SH-SY5Y (cell line): ENCODE data around the gene UBALD1.

Experiments used
- GATA2 ChIP-seq: IDR thresholded peaks from 2 replicates; pipeline ENCODE4 v1.6.1; 2011; ENCODE audit warnings: mild to moderate bottlenecking, low read depth, low read length
- GATA3 ChIP-seq: IDR thresholded peaks from 2 replicates; pipeline ENCODE4 v1.6.1; 2011; ENCODE audit warnings: low read depth, mild to moderate bottlenecking, low read length, moderate library complexity

DNA sequence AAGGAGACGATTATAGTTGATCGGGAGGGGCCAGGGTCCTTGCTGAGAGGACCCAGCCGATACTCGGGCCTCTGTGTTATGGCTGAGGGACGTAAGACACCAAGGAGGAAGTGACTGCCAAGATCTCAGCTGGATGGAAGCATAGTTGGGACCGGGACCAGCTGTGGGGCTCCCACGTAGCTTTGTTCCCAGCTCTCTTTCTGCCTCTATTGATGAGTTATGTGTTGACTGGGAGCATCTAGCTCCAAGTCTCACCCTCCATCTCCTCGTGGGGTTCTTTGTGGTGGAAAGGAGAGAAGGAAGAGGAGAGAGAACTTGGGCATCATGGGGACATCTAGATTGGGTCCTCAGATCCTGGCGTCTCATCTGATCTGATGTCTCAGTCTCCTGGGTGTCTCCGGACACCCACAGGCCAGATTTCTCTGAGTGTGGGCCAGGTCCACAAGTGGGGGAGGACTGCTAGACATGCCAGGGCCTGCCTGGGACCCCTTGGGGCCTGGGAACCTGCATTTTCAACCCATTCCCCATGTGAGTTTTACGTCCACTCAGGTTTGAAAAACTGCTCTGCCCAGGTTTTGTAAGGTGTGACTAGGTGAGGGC, 11.0 kb upstream of the UBALD1 start:
- TF ChIP-seq GATA2 (no peak), GATA3 (no peak)
